Glutamatergic neuron (in vitro differentiated cells): ENCODE data around the gene LIPC. TPM values are rescaled to one million over a fixed set of nuclear protein-coding genes. Genes with fewer than 3 reads are reported as not detected.

Source experiments
- DNase-seq: peaks from one replicate; pipeline ENCODE4 v3.0.0; 2022
- H3K27ac Mint-ChIP-seq: one replicate; pipeline ENCODE4 v1.8.0; 2020; ENCODE audit warnings: mild to moderate bottlenecking, mixed read lengths, inconsistent platforms; ENCODE audit not compliant: unreplicated experiment
- H3K27me3 Mint-ChIP-seq: one replicate; pipeline ENCODE4 v1.8.0; 2020; ENCODE audit warnings: mild to moderate bottlenecking, moderate library complexity, mixed read lengths, inconsistent platforms; ENCODE audit not compliant: unreplicated experiment
- H3K36me3 Mint-ChIP-seq: one replicate; pipeline ENCODE4 v1.8.0; 2020; ENCODE audit warnings: mild to moderate bottlenecking, mixed read lengths, inconsistent platforms; ENCODE audit not compliant: unreplicated experiment
- H3K4me1 Mint-ChIP-seq: one replicate; pipeline ENCODE4 v1.8.0; 2020; ENCODE audit warnings: mild to moderate bottlenecking, low read depth, mixed read lengths, inconsistent platforms; ENCODE audit not compliant: unreplicated experiment
- H3K4me3 Mint-ChIP-seq: one replicate; pipeline ENCODE4 v1.8.0; 2020; ENCODE audit warnings: mild to moderate bottlenecking, mixed read lengths, inconsistent platforms; ENCODE audit not compliant: unreplicated experiment
- H3K9me3 Mint-ChIP-seq: one replicate; pipeline ENCODE4 v1.8.0; 2020; ENCODE audit warnings: mild to moderate bottlenecking, moderate library complexity, mixed read lengths, inconsistent platforms; ENCODE audit not compliant: unreplicated experiment
- CTCF ChIP-seq: fragments of 200-600 bp; sonication (generic); IDR thresholded peaks from one replicate; pipeline ENCODE4 v1.5.0; 2021; ENCODE audit not compliant: partially characterized antibody, unreplicated experiment
- total RNA-seq: library from RNA; stranded (reverse); fragmentation: NEBNext Ultra II Directional; extraction: Animal tissue kit (Norgen Biotek cat#: 25700); gene quantifications from one replicate; pipeline ENCODE4 v1.2.1, GENCODE V29; 2021; ENCODE audit not compliant: unreplicated experiment

LIPC gene
- total RNA-seq, 1 donor from 2014 or later, result not detected

GRCh38 chr15:58434334-58434875 is 2.6 kb downstream of the LIPC start:
- H3K36me3 Mint-ChIP-seq, result no peaks in the 10 kb centered on the region
- peak; percentile 52 for DNase-seq
- H3K9me3 Mint-ChIP-seq, result no peaks in the 10 kb centered on the region
- peaks cover 19% of the 10 kb centered on the region for H3K4me1 Mint-ChIP-seq
- TF ChIP-seq CTCF, result no peak
- peaks cover 8% of the 10 kb centered on the region for H3K27me3 Mint-ChIP-seq
- no peak overlapping the region for H3K4me3 Mint-ChIP-seq
- H3K27ac Mint-ChIP-seq, result peak overlapping the region; percentile 75

- H3K27me3 Mint-ChIP-seq, result peaks cover 8% of the 10 kb centered on the region
- H3K27ac Mint-ChIP-seq, result no peak overlapping the region
- peaks cover 32% of the 10 kb centered on the region for H3K4me1 Mint-ChIP-seq
- no peak overlapping the region for H3K4me3 Mint-ChIP-seq
- no peaks in the 10 kb centered on the region for H3K9me3 Mint-ChIP-seq
- no peak for DNase-seq
- no peak for TF ChIP-seq CTCF
- H3K36me3 Mint-ChIP-seq, result no peaks in the 10 kb centered on the region
These were observed 4.8 kb downstream of the LIPC start for GRCh38 chr15:58436552-58436951.

DNA sequence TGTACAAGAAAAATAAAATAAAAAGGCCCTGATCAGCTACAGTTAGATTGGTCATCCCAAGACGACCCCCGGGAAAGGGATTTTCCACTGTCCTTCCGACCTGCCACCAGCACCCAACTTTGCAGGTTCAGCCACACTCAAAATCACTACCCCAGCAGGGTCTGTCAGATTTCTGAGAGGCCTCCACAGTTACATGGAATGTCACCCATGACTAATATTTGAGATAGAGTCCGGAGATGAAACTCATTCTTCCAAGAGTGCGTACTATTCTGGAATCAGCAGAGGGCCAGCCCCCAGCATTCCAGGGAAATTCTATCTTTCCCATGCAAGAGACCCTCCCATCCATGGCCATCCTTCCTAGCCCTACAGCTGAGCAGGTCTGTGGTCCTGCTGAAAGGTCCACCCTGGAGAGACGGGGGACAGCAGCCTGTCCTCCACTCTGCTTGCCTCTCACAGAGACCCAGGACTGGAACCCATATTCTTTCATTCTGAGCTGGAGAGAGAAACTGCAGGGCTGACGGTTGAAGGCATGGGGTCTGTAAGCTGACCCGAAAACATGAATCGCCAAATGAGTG is 5.8 kb downstream of the LIPC start:
- H3K4me1 Mint-ChIP-seq, result peaks cover 34% of the 10 kb centered on the region
- no peak for DNase-seq
- H3K27me3 Mint-ChIP-seq, result peaks cover 8% of the 10 kb centered on the region
- no peak for TF ChIP-seq CTCF
- H3K4me3 Mint-ChIP-seq, result no peak overlapping the region
- H3K27ac Mint-ChIP-seq, result no peak overlapping the region
- no peaks in the 10 kb centered on the region for H3K36me3 Mint-ChIP-seq
- H3K9me3 Mint-ChIP-seq, result no peaks in the 10 kb centered on the region

DNA sequence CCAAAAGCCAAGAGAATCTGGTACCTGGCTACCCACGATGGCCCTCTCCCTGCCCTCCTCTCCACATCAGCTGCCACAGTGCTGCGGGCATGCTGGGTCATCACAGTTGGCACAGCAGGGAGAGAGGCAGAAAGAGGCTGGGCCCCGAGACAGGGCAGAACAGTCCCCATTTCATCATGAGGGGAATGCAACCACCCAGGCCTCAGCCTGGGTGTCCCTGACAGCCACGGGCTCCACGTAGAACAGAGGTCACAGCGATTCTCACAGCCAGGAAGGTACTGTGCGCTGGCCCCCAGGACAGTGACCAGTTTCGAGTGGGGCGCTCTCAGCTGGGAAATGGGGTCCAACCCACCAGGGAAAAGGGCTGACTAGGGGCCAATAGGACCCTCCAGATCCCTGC is 6.3 kb downstream of the LIPC start:
- TF ChIP-seq CTCF, result no peak
- H3K27me3 Mint-ChIP-seq, result peaks cover 8% of the 10 kb centered on the region
- no peaks in the 10 kb centered on the region for H3K9me3 Mint-ChIP-seq
- no peak for DNase-seq
- H3K36me3 Mint-ChIP-seq, result no peaks in the 10 kb centered on the region
- H3K4me3 Mint-ChIP-seq, result no peak overlapping the region
- H3K27ac Mint-ChIP-seq, result no peak overlapping the region
- peaks cover 33% of the 10 kb centered on the region for H3K4me1 Mint-ChIP-seq

DNA sequence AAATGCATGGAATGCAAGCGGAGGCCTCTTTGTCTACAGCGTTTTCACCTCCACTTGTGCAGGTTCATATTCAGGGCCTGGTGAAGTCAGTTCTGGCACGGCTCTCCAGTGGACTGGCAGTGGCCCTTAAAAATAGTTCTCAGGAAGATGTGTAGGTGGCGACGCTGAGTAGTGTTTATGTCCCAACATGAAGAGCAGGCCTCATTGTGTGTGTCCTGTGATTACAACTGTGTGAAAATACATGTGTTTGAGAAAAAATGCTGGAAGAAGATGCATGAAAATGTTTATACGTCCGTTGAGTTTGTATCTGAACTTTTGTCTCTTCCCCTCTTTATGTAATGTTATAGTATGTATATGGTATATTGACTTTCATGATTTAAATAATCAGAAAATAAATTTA is 7.2 kb downstream of the LIPC start:
- Mint-ChIP-seq H3K4me1 (peaks cover 25% of the 10 kb centered on the region), H3K4me3 (no peak overlapping the region), H3K9me3 (no peaks in the 10 kb centered on the region), H3K36me3 (no peaks in the 10 kb centered on the region), H3K27ac (no peak overlapping the region), H3K27me3 (peaks cover 6% of the 10 kb centered on the region)
- peak; percentile 29 for DNase-seq
- TF ChIP-seq CTCF, result peak; percentile 22
